Left cardiac atrium (tissue), 4 donors: ENCODE measurements around the gene NAA16. TPM values are rescaled to one million over a fixed set of nuclear protein-coding genes. Genes with fewer than 3 reads are reported as not detected.
"Not testable (repeated sequence)": the region's sequence is repeated elsewhere in the genome, so short reads cannot be mapped to it uniquely, and the experiment has no call there.

Source experiments
- ATAC-seq, 2 donors: fragments of 200-7000 bp; cut with Tn5 transposase; one replicate each; pipeline ENCODE4 v1.9.1; 2020; ENCODE audit warnings: mild to moderate bottlenecking in 2 of 2, moderate library complexity in 2 of 2
- DNase-seq: peaks from one replicate; pipeline ENCODE4 v3.0.0-alpha.2; 2020
- intact Hi-C, 2 donors: fragments of 100-400 bp; cut with DNase I; formaldehyde crosslinking; loops; one replicate each; pipeline versions ENCODE4 v1.14.1 to v1.15.1; 2022 to 2023
- total RNA-seq, 2 donors: library from RNA; stranded (reverse); fragmentation: NEBNext Ultra II Directional; extraction: Animal tissue kit (Norgen Biotek cat#: 25700); gene quantifications; one replicate each; pipeline ENCODE4 v1.2.1, GENCODE V29; 2021
- donor health status: DM: no; HTN: yes; CAD: no.
- donor health status: DM: no; HTN: yes; CAD: no; lungs with severe emphysema.
- donor health status: DM: yes; HTN: yes; CAD: no.
- donor health status: Dilated cardiomyopathy.

The NAA16 gene
- total RNA-seq, 2 donors from 2014 or later = 9.2 to 11.1 TPM

DNA sequence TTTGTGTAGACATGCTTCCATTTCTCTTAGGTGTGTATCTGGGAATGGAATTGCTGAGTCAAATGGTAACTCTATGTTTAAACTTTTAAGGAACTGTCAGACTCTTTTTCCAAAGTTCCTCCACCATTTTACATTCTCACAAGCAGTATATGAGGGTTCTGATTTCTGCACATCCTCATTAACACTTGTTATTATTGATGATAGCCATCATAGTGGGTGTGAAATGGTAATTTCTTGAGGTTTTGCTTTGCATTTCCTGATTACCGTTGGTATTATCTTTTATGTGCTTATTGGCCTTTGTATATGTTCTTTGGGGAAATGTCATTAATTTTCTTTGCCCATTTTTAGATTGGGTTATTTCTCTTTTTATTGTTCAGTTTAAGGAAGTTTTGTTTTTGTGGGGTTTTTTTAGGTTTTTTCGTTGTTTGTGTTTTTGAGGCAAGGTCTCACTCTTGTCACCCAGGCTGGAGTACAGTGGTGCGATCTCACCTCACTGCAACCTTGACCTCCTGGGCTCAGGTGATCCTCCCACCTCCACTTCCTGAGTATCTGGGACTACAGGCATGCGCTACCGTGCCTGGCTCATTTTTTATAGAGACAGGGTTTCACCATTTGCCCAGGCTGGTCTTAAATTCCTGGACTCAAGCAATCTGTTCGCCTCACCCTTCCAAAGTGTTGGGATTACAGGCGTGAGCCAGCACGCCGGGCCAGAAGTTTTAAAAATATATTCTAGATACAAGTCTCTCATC is 34.3 kb downstream of the NAA16 start:
- peak; percentile 70 to 74 for ATAC-seq
- no peak for DNase-seq
- intact Hi-C loops = no loop called here

DNA sequence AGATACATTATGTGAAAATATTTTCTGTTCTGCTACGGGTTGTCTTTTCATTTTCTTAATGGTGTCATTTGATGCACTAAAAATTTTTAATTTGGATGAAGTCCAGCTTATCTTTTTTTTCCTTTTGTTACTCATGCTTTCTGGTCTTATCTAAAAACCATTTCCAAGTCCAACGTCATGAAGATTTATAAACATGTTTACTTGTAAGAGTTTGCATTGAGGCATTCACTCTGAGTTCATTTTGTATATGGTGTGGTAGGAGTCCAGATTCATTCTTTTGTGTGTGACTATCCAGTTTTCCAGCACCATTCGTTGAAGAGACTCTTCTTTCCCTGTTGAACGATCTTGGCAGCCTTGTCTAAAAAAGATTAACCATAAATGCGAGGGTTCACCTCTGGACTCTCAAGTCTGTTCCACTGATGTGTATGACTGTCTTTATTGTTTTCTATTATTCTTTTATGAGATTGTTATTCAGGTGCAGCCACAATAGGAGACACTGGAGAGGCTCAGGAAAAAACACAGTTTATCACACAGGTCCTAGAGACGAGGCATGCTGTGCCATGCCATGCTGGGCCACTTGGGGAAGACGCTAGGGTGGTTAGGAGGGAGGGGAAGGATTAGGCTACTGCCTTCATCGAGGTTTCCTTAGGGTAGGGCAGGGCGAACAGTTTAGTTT is 35.0 kb downstream of the NAA16 start:
- ATAC-seq (peak; percentile 23 to 45), DNase-seq (no peak)
- intact Hi-C loops = no loop called here

DNA sequence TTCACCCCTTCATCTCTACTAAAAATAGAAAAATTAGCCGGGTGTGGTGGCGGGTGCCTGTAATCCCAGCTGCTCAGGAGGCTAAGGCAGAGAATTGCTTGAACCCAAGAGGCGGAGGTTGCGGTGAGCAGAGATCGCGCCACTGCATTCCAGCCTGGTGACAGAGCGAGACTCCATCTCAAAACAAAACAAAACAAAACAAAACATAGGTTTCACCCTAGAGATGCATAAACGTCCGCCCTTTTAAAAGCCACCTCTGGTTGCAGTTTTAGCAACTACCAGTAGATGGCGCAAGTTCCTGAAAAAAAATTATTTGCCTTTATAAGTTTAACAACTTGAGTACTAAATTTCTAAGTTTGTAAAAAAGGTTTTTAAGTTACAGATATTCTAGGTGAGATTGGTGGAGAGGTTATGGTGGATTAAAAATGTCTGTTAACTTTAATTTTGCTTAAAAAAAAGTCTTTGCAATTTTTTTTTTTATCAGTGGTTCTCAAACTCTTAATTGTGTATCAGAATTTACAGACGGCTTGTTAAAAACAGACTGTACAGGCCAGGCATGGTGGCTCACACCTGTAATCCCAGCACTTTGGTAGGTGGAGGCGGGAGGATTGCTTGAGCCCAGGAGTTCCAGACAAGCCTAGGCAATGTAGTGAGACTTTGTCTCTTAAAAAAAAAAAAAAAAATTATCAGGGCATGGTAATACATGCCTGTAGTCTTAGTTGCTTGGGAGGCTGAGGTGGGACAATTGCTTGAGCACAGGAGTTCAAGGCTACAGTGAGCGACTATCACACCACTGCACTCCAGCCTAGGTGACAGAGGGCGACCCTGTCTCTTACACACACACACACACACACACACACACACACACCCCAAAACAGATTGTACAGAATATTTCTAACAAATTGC is 42.1 kb downstream of the NAA16 start:
- intact Hi-C loops = loop anchor here in 1 of 2 donors (10.0 kb wide), 2 partner anchors 302 to 762 kb away; no protein-coding TSS in a partner anchor
- DNase-seq = no peak
- peak; percentile 36 to 37 for ATAC-seq

DNA sequence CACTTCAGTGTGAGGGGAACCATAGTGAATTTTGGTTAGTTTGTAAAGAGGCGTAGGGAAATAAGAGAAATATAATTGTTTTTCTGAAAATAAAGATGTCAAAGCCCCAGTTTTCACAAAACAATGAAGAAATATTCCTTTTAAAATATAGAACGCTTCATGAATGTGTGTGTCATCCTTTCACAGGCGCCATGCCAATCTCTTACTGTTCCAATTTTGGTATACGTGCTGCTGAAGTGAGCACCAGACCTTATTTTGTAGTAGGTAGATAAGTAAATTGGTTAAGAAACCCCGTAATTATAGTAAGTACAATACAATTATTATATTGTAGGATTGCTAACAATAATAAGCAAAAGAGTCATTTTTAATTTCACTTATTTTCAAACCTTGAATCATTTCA is 43.3 kb downstream of the NAA16 start:
- DNase-seq (no peak), ATAC-seq (no peak)
- intact Hi-C loops = loop anchor here in 1 of 2 donors (10.0 kb wide), 2 partner anchors 300 to 760 kb away; no protein-coding TSS in a partner anchor

DNA sequence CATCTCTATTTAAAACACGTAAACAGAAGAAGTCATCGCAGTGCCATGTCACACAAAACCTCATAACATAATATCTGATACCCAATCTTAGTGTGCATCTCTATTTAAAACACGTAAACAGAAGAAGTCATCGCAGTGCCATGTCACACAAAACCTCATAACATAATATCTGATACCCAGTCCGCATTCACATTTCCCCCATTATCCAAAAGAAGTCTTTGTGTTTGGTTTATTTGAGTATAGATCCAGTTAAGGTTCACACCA is 45.2 kb downstream of the NAA16 start:
- not testable (repeated sequence) for DNase-seq, ATAC-seq
- intact Hi-C loops = loop anchor here in 1 of 2 donors (10.0 kb wide), 2 partner anchors 298 to 758 kb away; no protein-coding TSS in a partner anchor

DNA sequence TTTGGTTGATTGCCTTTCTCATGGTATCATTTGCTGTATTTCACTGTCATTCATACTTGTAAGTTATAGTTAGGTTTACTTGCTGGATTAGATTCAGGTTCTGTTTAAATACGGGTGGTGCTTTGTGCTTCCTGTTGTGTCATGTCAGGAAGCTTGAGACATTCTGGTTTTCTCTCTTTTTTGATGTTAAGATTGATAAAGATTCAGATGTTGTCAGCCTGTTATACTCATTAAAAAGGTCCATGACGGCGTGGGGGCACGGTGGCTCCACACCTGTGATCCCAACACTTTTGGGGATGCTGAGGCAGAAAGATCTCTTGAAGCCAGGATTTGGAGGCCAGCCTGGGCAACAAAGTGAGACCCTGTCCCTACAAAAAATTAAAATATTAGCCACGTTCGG is 45.7 kb downstream of the NAA16 start:
- intact Hi-C loops = loop anchor here in 1 of 2 donors (10.0 kb wide), 2 partner anchors 298 to 758 kb away; no protein-coding TSS in a partner anchor
- DNase-seq = no peak
- ATAC-seq = no peak

DNA sequence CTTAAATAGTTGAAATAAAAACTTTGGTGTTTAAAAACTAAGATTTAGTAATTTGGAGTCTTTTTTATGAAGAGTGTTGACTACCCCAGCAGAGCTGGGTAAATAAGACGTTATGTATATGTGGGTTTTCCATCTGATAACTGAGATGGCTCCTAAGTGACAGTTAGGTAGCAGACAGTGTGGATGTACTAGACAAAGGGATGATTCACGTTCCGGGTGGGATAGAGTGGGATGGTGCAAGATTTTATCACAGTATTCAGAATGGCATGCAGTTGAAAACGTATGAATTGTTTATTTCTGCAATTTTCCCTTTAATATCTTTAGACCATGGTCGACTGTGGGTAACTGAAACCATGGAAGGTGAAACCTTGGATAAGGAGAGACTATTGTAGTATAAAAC is 50.4 kb downstream of the NAA16 start:
- no peak for DNase-seq
- intact Hi-C loops = no loop called here
- ATAC-seq = no peak

DNA sequence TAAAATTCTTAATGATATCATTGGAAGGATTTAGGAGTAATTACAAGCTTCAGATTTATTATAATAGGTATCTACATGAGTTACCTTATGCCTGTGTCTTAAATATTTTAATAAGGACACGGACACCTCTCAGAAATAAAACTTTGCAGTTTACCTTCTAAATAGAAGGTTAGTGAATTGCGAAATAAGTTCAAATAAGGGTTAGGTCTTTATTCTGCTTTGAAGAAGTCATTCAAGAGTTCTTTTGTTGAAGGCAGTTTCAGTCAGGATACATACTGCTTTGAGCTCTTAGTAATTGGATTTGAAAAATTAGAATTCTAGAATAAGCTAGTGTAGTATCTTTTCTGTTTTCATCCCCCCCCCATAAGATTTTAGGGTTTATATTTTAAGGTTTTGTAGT is 53.0 kb downstream of the NAA16 start:
- no peak for DNase-seq
- ATAC-seq = no peak
- intact Hi-C loops = no loop called here

DNA sequence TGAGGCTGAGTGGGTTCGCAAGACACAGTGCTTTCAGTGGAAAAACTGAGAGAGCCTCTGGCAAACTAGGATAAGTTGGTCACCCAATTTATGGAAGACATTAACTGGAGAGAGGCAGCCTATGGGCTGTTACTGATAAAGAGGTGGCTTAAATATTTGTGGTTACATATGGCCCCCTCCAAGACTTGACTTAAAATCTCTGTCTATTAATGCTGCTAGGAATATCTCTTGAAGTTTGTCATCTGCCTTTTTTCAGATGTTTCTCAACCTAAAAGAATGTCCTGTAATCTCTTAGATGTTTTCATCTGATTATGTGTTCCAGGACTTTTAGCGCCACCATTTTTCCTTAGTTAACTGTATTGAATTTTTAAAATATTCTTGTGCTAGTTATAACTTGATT is 54.6 kb downstream of the NAA16 start:
- ATAC-seq = no peak
- DNase-seq = no peak
- intact Hi-C loops = no loop called here

DNA sequence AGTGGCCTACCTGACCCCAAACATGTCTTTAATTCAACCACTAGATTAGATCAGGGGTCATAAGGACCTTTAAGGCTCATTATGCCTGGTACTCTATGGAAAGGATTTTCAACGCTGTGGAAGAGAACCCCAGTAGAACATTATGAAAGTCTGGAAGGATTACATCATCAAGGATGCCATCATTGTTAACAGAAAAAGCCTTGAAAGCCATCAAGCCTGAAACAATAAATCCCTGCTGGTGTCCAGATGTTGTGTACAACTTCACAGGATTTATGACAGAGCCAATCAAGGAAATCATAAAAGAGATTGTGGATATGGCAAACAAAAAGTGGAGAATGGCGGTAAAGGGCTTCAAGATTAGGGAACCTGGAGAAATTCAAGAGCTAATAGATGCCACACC is 59.7 kb downstream of the NAA16 start:
- ATAC-seq = no peak
- intact Hi-C loops = no loop called here
- no peak for DNase-seq

DNA sequence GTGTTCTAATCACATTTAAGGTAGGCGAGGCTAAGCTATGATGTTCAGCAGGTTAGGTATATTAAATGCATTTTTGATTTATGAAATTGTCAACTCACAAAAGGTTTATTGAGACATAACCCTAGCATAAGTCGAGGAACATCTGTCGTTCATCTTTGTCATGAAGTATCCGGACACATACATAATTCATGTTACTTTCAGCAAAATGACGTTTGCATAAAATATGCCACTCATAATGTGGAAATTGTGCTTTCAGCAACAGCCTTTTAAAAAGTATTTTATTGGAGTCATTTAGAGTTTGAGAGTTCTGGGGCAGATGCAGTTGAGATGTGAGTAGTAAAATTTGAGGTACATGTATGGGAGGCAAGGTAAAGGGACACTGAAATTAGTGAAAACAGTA is 66.4 kb downstream of the NAA16 start:
- DNase-seq (no peak), ATAC-seq (no peak)
- intact Hi-C loops = no loop called here

DNA sequence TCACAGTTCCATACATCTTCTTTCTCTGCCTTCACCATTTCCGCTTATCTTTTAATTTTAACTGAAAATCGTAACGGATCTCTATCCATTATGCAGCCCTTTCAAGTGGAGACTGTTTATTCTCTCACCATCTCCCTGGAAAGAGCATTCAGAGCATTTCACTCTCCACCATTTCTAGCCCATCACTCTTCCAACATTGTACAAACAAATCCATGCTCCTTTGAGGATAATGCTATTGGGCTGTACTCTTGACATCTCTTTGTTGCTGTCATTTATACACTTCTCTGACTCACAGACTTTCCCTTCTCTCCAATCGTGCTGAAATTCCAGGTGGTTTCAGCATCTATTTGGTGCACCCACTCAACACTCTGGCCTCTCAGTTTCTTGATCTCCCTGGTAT is 71.4 kb downstream of the NAA16 start:
- intact Hi-C loops = no loop called here

DNA sequence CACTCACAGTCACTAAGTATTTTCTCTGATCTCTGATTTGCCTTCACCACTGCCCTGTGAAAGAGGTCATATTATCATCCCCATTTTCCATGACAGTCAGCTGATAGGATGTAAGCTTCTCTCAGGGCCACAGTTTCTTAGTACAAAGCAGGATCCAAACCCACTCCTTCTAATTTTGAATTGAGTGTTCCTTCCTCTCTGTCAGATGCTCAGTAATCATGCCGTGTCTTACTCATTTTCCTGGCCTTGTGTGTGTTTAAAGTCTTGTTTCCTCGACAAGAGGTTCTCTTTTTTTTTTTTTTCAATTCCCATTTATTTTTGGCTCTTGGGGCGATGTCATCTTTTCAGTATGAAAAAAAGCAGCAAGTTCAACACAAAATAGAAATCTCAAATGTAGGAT is 72.3 kb downstream of the NAA16 start:
- intact Hi-C loops = no loop called here
- DNase-seq (no peak), ATAC-seq (peak in 1 of 2 donors; percentile 22)

More for the DNA sequence above, 71.4 kb downstream of the NAA16 start:
- no peak for DNase-seq
- ATAC-seq = no peak

DNA sequence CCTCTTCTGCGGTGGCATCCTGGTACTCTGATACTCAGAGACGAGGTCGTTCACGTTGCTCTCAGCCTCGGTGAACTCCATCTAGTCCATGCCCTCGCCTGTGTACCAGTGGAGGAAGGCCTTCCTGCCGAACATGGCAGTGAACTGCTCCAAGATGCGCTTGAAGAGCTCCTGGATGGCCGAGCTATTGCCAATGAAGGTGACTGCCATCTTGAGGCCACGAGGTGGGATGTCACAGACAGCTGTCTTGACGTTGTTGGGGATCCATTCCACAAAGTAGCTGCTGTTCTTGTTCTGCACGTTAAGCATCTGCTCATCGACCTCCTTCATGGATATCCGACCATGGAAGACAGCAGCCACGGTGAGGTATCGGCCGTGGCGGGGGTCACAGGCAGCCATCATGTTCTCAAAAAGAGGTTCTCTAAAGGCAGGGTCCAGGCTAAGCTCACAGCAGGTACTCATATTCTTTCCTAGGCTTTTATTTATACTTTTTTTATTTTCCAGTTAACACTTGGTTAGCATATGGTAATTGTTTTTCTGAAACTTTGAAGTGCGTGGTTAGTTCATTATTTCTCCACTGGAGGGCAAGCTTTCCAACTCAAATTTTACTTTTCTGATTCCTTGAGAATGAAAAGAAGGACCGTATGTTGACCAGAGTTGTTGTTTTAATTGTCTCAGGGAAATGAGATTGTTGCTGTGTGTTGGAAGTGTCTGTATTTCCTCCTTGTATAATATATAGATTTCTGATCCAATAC is 73.9 kb downstream of the NAA16 start:
- intact Hi-C loops = no loop called here
- ATAC-seq (no peak), DNase-seq (no peak)

DNA sequence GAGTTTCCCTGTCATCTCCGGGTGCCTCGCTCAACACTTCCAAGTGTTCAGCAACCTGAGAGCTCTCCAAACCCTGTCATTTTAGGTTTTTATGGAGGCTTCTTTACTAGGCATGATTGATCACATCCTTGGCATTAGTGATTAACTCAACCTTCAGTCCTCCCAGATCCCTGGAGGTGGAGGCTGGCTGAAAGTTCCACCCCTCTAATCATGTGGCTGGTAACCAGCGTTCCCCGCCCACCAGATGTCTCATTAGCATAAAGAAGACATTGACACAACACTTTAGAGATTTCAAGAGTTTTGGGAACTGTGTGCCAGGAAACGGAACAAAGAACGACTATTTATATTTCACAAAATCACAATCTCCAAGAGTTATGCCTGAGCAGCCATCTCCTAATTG is 75.1 kb downstream of the NAA16 start:
- ATAC-seq (no peak), DNase-seq (no peak)
- intact Hi-C loops = no loop called here

DNA sequence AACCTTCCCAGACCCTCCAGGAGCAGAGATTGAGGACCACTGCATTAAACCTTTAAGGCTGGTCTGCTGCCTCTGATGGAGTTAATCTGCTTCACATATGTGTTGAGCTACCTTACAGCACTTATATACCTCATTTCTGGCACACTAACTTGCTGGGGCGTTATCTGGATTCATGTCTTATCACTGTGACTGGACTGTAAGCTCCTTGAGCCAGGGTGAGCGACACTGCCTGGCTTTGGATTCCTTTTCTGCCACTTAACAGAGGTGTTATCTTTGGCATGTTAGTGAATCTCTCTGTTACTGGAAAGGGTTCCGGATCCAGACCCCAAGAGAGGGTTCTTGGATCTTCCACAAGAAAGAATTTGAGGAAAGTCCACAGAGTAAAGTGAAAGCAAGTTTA is 76.5 kb downstream of the NAA16 start:
- intact Hi-C loops = no loop called here
- DNase-seq (no peak), ATAC-seq (peak in 1 of 2 donors; percentile 59)

DNA sequence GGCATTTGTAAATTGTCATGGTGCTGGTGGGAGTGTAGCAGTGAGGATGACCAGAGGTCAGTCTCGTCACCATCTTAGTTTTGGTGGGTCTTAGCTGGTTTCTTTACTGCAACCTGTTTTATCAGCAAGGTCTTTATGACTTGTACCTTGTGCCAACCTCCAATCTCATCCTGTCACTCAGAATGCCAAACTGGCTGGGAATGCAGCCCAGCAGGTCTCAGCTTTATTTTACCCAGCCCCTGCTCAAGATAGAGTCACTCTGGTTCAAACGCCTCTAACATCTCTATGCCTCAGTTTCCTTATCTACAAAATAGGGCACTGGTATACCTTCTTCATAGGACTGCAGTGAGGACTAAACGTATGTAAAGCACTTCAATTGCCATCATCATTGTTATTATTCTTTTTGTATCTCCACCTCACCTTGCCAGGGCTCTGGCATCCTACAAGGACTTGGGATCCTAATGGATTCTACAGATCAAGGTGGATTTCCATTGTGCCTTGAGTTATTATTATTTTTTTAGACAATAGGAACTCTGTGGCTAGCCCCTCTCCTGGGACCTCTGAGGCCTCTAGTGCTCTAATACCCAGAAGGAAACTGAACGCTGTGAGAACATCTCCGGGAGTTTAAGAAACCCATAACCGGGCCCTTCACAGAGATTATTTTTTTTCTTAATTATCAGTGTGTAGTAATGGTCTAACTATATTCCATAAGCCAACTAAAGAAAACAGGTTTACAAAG is 77.2 kb downstream of the NAA16 start:
- no peak for DNase-seq

DNA sequence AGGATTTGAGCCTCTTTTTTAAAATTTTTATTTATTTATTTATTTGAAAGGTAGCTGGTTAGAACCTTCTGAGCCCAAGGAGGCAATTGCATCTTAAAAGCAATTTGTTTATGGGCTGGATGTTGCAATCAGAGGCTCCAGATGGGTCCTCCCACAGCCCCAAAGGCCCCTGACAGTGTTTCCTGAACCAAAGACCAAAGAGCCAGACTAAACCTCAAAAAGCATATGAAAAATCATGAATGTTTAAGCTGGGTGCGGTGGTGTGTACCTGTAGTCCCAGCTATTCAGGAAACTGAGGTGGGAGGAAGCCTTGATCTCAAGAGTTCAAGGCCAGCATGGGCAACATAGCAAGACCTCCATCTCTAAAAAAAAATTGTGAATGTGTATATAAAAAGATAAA is 78.5 kb downstream of the NAA16 start:
- no peak for ATAC-seq
- DNase-seq = no peak
- intact Hi-C loops = no loop called here

More for the DNA sequence above, 77.2 kb downstream of the NAA16 start:
- intact Hi-C loops = no loop called here
- peak in 1 of 2 donors; percentile 28 for ATAC-seq
